Activated T-cell treated with anti-CD3 and anti-CD28 coated beads for 1 hour (primary cell): ENCODE data around the gene MYL9.
"Not testable (repeated sequence)": the region's sequence is repeated elsewhere in the genome, so short reads cannot be mapped to it uniquely, and the experiment has no call there.

Source experiments
- DNase-seq: peaks from one replicate; pipeline ENCODE4 v3.0.0-alpha.2; 2020; ENCODE audit warnings: low read depth

Gene MYL9

DNA sequence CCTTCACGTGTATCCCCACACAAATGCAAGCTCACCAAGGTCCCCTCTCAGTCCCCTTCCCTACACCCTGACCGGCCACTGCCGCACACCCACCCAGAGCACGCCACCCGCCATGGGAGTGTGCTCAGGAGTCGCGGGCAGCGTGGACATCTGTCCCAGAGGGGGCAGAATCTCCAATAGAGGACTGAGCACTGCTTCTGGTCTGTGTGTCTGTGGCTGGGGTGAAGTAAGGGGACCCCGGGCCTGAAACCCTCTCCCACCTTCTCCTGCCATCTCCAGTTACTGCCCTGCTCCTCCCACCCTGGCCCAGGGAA, 8.3 kb downstream of the MYL9 start:
- no peak for DNase-seq

DNA sequence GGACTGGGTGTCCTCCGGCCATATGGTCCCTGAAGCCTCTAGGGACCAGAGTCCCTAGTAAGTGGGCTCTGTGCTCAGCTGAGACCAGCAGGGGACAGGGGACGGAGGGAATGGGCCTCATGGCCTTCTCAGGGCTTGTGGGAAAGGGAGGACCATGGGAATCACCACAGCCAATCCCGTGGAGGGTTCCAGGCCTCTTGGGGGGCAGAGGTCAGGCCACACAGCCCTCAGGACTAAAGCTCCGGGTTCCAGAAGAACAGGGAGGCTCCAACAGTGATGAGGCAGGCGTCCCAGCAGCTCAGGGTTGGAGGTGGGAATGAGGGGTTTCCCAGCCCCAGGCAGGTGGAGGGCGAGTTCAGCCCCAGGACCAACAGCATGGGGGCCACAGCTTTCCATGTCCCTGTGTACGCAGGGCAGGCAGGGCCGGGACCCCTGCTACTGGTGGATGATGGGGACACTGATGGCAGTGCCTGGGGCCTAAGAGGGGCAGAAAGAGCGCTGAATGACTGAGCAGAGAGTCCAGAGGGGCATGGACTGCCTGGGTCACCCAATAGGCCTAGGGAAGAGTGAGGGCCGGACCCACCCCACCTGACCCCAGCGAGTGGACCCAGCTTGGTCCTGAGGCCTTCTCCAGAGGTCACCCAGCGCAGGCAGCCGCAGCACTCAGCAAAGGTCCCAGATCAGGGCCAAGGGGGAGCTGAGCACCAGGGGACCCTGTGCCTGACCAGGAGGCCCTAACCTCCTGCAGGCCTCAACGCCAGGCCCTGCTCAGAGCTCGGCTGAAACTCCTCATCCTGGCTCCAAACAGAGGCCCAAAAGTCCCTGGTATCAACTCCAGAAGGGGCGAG, 8.8 kb downstream of the MYL9 start:
- DNase-seq, result no peak

DNA sequence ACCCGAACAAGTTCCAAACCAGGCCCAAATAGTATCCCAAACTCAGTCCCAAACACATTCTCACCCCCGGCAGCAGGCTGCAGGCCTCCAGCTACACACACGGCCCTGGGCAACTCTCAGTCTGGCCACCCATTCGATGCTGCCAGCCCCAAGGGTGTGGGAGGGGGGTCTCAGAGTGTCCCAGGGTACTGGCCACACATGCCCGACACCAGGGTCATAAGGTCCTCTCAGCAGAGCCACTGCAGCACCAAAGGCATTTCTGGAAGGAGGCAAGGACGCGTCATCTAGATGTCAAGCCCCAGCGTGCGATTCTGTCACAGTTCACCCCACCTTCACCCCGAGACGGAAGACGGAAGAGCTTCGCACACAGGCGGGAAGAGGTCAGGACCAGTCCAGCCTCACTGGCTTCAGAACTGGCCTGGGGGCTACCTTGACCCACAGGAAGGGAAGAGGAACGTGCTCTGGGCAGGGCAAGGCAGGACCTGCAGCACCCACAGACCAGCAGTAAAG, 9.5 kb downstream of the MYL9 start:
- DNase-seq, result no peak

DNA sequence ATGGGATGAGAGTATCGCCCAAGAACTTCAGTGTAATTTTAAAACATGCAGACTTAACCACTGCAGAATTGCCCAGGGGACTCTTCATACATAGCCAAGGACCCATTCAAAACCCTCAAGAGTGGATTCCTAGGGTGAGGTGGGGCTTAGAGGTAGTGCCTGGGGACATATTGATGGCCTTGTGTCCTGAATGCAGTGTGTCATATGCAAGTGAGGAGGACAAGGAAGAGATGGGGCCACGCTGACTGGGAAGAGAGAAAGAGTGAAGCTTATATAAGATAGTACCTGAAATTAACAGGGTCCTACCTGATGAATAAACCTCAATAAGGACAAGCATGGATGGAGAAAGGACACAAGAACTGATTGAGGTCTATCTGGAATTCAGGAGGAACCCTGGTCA, 13.9 kb downstream of the MYL9 start:
- DNase-seq, result no peak

DNA sequence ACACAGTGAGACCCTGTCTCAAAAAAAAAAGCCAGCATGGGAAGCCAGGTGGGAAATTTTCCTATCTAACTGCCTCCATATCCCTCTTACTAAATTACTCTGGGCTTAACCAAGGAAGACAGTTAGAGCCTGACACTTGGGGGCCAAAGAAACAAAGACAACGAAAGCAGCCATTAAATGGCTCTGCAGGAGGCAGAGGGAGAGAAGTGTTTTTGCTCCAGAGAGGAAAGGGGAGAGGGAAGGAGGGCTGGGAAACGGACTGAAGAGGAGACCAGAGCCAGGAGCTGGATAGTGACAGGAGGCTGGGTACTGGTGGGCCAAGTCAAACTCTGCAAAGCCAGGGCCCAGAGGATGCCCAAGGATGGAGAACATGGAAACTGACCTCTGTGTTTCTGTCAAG, 21.4 kb downstream of the MYL9 start:
- no peak for DNase-seq

DNA sequence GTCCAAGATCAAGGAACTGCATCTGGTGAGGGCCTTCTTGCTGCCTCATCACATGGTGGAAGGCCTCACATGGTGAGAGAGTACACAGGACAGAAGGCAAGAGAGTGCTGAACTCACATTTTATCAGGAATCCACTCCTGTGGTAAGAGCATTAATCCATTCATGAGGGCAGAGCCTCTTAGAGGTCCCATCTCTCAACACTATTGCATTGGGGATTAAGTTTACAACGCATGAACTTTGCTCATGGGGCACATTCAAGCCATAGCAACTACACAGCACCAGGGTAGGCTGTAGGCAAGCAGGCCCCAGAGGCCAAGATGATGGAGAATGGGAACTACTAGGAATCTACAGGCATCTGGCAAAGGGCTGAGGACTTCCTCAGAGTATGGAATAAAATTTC, 22.1 kb downstream of the MYL9 start:
- DNase-seq, result no peak

DNA sequence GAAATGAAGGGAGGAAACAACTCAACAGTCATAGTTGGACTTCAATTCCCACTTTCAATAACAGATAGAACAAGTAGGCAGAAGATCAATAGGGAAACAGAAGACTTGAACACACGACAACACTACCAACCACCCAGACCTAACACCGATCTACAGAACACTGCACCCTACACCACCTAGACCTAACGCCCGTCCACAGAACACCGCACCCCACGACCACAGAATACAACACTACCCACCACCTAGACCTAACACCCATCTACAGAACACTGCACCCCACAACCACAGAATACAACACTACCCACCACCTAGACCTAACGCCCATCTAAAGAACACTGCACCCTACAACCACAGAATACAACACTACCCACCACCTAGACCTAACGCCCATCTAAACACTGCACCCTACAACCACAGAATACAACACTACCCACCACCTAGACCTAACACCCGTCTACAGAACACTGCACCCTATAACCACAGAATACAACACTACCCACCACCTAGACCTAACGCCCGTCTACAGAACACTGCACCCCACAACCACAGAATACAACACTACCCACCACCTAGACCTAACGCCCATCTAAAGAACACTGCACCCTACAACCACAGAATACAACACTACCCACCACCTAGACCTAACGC, 22.9 kb downstream of the MYL9 start:
- DNase-seq, result not testable (repeated sequence)

DNA sequence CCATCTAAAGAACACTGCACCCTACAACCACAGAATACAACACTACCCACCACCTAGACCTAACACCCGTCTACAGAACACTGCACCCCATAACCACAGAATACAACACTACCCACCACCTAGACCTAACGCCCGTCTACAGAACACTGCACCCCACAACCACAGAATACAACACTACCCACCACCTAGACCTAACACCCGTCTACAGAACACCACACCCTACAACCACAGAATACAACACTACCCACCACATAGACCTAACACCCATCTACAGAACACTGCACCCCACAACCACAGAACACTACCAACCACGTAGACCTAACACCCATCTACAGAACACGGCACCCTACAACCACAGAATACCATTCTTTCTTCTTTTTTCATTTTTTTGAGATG, 23.4 kb downstream of the MYL9 start:
- not testable (repeated sequence) for DNase-seq

DNA sequence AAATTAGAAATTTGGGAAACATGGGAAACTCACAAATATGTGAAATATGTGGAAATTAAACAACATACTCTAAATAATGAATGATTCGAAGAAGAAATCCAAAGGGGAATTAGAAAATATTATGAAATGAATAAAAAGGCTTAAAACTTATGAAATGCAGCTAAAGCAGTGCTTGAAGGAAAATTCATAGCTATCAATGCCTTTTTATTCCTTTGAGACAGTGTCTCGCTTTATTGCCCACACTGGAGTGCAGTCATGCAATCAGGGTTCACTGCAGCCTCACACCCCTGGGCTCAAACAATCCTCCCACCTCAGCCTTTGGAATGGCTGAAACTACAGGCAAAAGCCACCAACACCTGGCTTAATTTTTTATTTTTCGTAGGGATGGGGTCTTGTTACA, 24.2 kb downstream of the MYL9 start:
- no peak for DNase-seq

DNA sequence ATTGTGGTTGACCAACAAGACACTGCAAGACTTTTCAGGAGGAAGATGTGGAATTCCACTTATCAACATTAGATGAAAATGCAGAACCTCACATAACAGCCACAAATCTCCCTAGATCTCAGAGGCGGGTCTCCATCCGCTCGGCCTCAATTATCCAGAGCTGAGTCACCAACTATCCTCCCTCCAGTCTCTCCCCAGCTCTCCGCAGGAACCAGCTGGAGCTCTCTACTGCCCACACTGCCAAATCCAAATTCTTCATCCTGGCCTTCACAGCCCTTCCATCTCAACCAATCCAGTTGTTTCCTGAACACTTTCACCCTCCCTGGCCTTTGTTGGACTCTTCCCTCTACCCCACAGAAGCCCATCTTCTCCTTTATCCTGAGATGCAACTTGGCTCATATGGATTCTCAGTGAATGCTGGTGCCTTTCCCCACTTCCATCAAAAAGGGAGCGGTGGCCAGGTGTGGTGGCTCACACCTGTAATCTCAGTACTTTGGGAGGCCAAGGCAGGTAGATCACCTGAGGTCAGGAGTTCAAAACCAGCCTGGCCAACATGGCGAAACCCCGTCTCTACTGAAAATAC, 28.6 kb downstream of the MYL9 start:
- DNase-seq, result no peak

DNA sequence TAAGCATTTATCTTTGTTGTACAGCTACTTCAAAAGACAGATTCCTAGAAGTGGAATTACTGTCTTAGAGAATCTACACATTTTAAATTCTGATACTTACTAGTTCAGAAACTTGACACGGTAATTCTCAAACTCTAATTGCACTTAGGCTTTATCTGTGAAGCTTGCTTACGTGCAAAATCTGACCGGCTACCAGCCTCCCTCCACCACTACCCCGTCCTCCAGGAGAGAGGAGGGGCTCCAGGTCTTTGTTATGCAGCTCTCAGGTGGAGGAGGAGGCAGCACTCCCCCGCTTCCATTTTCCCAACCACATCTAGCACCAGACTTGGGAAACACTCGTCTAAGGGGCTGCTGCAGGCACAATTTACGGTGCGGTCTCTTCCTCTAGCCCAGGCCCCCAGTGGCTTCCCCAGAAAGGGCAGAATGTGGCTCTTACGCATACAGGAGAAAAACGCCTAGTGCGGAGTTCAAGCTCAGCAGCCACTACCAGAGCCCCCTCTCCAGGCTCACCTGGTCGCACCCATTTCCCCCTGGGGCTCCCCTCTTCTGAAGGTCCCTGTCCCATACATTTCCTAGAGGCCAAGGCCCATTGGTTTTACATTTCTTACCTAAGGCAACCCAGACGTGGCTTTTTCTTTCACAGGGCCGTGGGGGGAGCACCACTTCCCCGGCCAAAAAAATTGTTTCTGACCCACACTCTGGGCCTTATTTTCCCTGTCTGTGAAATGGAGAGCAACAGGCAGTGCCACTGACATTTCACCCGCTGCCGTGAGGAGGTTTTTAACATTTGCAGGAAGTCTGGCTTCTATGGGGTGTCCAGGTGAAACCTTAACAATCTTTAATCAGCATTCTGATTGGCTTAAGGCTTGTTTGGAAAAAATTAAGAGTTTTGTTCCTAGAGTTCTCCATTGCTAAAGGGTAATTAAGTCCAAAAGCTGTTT, 30.5 kb downstream of the MYL9 start:
- no peak for DNase-seq

DNA sequence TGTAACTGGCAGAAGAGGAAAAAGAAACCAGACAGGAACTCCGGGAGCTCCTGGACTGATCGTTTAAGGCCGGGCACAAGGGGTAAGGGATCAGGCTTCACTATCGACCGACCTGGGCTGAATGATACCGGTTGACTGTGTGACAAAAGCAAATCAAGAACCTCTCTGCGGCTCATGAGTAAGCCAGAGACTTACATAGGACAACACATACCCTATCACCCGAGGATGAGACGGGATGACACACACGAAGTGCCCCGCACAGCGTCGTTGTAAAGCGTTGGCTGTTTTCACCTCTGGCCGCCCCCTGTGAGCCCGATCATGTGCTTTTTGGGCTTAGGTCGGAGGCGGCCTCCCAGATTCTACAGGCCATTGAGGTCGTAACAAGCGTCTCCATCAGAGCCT, 31.4 kb downstream of the MYL9 start:
- DNase-seq, result peak; percentile 56

DNA sequence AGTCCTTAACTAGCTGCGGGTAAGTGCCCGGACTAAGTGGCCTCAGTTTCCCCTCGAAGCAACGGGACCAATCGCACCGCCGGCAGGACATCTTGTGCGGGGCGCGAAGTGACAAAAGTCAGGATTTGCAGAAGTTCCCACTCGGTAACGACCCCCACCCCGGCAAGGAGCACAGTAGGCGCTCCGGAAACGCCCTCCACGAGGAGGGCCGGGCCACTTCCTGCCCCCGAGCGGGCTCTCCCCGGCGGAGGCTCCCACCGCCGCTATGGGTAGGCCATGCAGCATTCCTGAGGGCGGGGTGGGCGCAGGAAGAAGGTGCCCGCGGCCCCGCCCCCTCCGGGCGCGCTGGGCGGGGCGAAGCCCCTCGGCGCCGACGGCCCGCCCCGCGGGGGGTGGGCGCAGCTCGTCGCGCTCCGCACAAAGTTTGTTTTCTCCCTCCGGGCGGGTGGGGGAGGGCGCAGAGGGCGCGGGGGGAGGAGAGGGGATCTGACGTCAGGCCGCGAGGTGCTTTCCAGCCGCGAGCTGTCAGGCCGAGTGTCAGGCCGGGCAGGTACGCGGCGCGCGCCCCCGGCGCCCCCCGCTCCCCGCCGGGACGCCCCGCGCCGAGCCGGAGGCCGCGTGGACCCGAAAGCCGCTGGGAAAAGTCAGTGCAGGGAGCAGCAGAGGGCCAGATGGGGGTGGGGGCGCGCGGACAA, 31.9 kb downstream of the MYL9 start, which contains the start of gene TGIF2:
Gene TGIF2 (plus strand): TSS at position 495 of the 695 bp plus-strand sequence. CDS start 5,178 bp downstream, outside the sequence.
- peak; percentile 81 for DNase-seq

DNA sequence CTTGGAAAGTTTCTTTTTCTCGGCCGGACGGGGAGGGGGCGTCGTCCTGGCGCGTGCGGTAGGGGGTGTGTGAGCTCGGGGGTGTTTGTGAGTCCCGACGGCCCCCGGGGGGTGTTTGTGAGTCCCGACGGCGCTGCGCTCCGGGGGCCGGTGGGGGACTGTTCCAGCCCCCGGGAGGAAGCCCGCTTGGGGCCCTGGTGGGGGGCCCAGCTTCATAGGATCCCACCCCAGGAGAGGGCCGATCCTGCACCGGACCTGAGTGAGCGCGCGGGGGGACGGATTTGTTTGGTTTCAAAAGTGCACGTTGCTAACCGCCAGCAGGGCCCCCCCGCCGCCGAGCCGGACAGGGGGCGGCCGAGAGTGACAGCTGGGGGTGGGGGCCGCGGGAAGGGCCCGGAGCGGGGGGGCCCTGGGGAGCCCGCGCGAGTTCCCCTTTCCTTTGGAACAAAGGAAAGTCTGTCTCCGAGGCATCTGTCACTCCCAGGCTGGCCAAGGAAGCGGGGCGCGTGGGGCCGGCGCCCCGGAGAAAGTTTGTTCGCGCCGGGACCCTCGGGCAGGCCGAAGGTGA, 32.6 kb downstream of the MYL9 start:
- DNase-seq, result peak; percentile 25

DNA sequence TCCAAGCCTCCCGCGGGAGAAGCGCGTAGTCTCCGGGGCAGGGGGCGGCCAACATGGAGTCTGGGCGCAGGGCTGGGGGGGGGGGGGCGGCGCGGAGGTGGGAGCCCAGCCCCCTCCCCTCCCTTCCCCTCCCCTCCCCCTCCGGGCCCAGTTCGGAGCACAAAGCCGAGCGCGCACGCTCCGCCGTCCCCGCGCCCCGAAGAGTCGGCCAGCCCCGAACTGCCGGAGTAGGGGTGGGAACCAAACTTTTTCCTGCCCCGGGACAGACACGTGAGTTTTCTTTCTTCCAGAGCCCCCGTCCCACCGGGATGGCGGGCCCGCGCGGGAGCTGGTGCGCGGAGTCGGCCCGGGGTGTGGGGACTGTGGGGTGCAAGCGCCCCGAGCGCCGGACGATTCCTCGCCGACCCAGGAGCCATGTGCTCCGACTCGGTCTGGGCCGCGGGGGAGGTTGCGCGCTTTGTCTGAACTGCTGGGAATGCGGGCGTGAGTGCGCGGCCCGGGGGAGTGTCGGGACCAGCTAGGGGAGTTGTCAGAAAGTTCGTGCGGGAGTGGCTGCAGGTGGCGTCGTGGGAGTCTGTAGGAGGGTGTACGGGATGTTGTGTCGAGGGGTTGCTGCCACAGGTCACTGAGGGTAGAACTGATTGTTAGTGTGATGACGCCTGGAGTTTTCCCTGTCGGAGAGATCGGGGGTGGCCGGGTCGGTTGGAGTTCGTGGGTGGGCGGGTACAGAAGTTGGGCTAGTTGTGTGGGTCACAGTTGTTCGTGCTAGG, 33.2 kb downstream of the MYL9 start:
- DNase-seq, result peak; percentile 33

DNA sequence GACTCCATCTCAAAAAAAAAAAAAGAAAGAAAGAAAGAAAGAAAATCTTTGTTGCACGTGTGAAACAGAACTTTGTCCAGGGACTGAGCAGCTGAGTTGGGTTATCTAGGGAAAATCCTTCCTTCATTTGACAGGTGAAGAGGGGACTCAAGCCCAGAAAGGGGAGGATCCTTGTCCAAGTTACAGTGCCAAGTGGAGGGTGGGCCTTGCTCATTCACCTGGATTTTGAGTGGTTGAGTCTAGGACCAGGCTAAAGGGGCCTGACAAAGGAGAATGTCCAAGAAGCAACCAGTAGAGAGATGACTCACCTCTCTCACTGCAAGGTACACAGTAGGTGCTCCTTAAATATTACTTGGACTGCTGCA, 34.7 kb downstream of the MYL9 start:
- no peak for DNase-seq

DNA sequence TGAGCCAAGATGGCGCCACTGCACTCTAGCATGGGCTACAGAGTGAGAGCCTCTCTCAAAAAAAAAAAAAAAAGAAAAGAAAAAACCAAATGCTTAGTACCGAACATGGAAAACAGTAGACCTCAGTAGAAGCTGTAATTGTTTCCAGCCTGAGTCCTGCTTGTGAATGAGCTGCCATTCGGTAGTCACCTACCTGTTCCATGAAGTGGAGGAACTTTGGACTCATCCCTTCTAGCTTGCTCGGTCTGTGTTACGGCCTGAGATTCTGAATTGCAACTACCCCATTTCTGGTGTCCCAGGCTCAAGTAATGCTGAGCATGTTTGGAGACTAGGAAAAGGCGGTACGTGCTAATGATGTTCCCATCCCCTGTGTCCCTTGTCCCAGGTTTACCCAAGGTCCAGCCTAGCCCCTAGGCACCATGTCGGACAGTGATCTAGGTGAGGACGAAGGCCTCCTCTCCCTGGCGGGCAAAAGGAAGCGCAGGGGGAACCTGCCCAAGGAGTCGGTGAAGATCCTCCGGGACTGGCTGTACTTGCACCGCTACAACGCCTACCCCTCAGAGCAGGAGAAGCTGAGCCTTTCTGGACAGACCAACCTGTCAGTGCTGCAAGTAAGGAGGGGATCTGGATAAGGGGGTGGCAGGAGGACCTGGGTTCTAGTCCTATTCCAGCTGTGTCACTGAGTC, 37.2 kb downstream of the MYL9 start:
- no peak for DNase-seq

DNA sequence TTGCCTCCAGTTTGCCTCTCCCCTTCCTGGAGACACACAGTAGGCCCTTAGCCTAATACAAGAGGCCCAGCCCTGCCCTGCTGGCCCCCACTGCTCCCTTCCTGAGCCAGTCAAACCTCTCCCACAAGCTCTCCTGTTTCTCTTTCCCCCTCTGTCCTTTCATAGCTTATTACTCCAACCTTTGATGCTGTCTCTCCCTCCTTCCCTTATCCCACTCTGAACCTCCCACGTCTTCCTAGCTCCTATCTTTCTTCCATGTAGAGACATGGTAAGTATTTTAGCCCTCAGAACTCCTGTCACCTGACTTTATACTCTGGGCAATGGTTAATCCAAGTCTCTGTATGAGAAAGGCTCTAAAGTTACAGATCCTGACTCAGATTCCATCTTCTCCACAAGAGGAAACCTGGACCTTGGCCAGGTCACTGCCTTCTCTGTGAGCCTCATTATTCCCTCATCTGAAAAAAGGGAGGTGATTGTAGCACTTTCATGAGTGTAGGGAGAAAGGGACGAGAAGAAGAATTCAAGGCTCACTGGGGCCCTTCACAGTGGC, 38.8 kb downstream of the MYL9 start:
- no peak for DNase-seq

DNA sequence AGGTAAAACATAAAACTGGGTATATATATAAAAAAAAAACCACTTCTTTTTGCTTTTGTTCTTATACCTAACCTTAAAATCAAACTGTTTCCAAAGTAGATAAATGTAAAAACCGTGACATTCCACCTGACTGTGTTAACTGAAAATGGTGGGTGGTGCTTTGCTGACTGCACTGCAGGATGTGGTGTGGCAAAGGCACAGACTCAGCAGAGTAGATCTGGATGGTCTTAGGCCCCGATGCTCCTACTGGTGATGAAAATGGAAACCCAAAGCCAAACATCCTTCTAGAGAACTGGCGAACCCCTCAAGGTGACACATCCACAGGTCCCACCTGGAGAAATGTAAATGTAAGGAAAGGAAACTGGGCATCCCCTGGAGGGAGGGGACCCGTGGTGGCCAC, 41.0 kb downstream of the MYL9 start:
- no peak for DNase-seq
